ENCODE data around the gene LSAMP. TPM values are rescaled to one million over a fixed set of nuclear protein-coding genes. Genes with fewer than 3 reads are reported as not detected.

Gene LSAMP
- total RNA-seq, 2 experiments from 2014 or later, result not detected

- Mint-ChIP-seq H3K4me3 (no peak overlapping the region), H3K9me3 (no peaks in the 10 kb centered on the region), H3K36me3 (ENCODE audit: low read depth) (no peaks in the 10 kb centered on the region), H3K27me3 (ENCODE audit: low read depth) (no peaks in the 10 kb centered on the region), H3K27ac (no peak overlapping the region), H3K4me1 (ENCODE audit: low read depth) (no peaks in the 10 kb centered on the region)
- CTCF ChIA-PET, result no interaction called here
- DNase-seq, result no peak
- intact Hi-C loops (cut with micrococcal nuclease), result no loop called here
Measured at GRCh38 chr3:116118475-116119169, 326.7 kb downstream of the LSAMP start.

GRCh38 chr3:116114586-116114985 is 330.7 kb downstream of the LSAMP start:
- Mint-ChIP-seq H3K27me3 (ENCODE audit: low read depth) (no peaks in the 10 kb centered on the region), H3K9me3 (no peaks in the 10 kb centered on the region), H3K36me3 (ENCODE audit: low read depth) (no peaks in the 10 kb centered on the region), H3K4me1 (ENCODE audit: low read depth) (no peaks in the 10 kb centered on the region), H3K27ac (no peak overlapping the region), H3K4me3 (no peak overlapping the region)
- intact Hi-C loops (cut with micrococcal nuclease), result no loop called here
- no peak for DNase-seq
- CTCF ChIA-PET, result interaction anchor here (0.6 kb wide), 1 partner anchor 299 kb away, joined by 3 read pairs; no protein-coding TSS in a partner anchor

GRCh38 chr3:116112696-116113095 is 332.6 kb downstream of the LSAMP start:
- Mint-ChIP-seq H3K4me3 (no peak overlapping the region), H3K27ac (no peak overlapping the region), H3K9me3 (no peaks in the 10 kb centered on the region), H3K4me1 (ENCODE audit: low read depth) (no peaks in the 10 kb centered on the region), H3K36me3 (ENCODE audit: low read depth) (no peaks in the 10 kb centered on the region), H3K27me3 (ENCODE audit: low read depth) (no peaks in the 10 kb centered on the region)
- CTCF ChIA-PET, result no interaction called here
- no peak for DNase-seq
- intact Hi-C loops (cut with micrococcal nuclease), result no loop called here

- Mint-ChIP-seq H3K27ac (no peak overlapping the region), H3K27me3 (ENCODE audit: low read depth) (no peaks in the 10 kb centered on the region), H3K4me3 (no peak overlapping the region)
Measured at GRCh38 chr3:116111765-116112164, 333.5 kb downstream of the LSAMP start.

GRCh38 chr3:116103868-116104530 is 341.3 kb downstream of the LSAMP start:
- Mint-ChIP-seq H3K4me3 (no peak overlapping the region), H3K9me3 (no peaks in the 10 kb centered on the region), H3K36me3 (ENCODE audit: low read depth) (no peaks in the 10 kb centered on the region), H3K27me3 (ENCODE audit: low read depth) (no peaks in the 10 kb centered on the region), H3K27ac (no peak overlapping the region), H3K4me1 (ENCODE audit: low read depth) (no peaks in the 10 kb centered on the region)
- intact Hi-C loops (cut with micrococcal nuclease), result no loop called here
- CTCF ChIA-PET, result no interaction called here
- no peak for DNase-seq

More at GRCh38 chr3:116111765-116112164, 333.5 kb downstream of the LSAMP start:
- intact Hi-C loops (cut with micrococcal nuclease), result no loop called here
- H3K9me3 Mint-ChIP-seq, result no peaks in the 10 kb centered on the region
- no peaks in the 10 kb centered on the region for H3K4me1 Mint-ChIP-seq (ENCODE audit: low read depth)
- CTCF ChIA-PET, result no interaction called here
- H3K36me3 Mint-ChIP-seq (ENCODE audit: low read depth), result no peaks in the 10 kb centered on the region
- no peak for DNase-seq

GRCh38 chr3:116102037-116102436 is 343.2 kb downstream of the LSAMP start:
- no peak overlapping the region for H3K27ac Mint-ChIP-seq

GRCh38 chr3:116097226-116097625 is 348.1 kb downstream of the LSAMP start:
- intact Hi-C loops (cut with micrococcal nuclease), result no loop called here
- no peak for DNase-seq
- CTCF ChIA-PET, result no interaction called here
- Mint-ChIP-seq H3K9me3 (no peaks in the 10 kb centered on the region), H3K4me3 (no peak overlapping the region), H3K27ac (no peak overlapping the region), H3K27me3 (ENCODE audit: low read depth) (no peaks in the 10 kb centered on the region), H3K36me3 (ENCODE audit: low read depth) (no peaks in the 10 kb centered on the region), H3K4me1 (ENCODE audit: low read depth) (no peaks in the 10 kb centered on the region)

More at GRCh38 chr3:116102037-116102436, 343.2 kb downstream of the LSAMP start:
- Mint-ChIP-seq H3K4me1 (ENCODE audit: low read depth) (no peaks in the 10 kb centered on the region), H3K9me3 (no peaks in the 10 kb centered on the region), H3K36me3 (ENCODE audit: low read depth) (no peaks in the 10 kb centered on the region), H3K27me3 (ENCODE audit: low read depth) (no peaks in the 10 kb centered on the region), H3K4me3 (no peak overlapping the region)
- CTCF ChIA-PET, result no interaction called here
- intact Hi-C loops (cut with micrococcal nuclease), result no loop called here
- no peak for DNase-seq

- intact Hi-C loops (cut with micrococcal nuclease), result no loop called here
- Mint-ChIP-seq H3K36me3 (ENCODE audit: low read depth) (no peaks in the 10 kb centered on the region), H3K27me3 (ENCODE audit: low read depth) (no peaks in the 10 kb centered on the region), H3K4me3 (no peak overlapping the region), H3K27ac (no peak overlapping the region), H3K4me1 (ENCODE audit: low read depth) (no peaks in the 10 kb centered on the region), H3K9me3 (no peaks in the 10 kb centered on the region)
- CTCF ChIA-PET, result no interaction called here
- no peak for DNase-seq
Measured at GRCh38 chr3:116096631-116097030, 348.7 kb downstream of the LSAMP start.

GRCh38 chr3:116093374-116093773 is 351.9 kb downstream of the LSAMP start:
- Mint-ChIP-seq H3K27me3 (ENCODE audit: low read depth) (no peaks in the 10 kb centered on the region), H3K4me1 (ENCODE audit: low read depth) (no peaks in the 10 kb centered on the region), H3K4me3 (no peak overlapping the region), H3K36me3 (ENCODE audit: low read depth) (no peaks in the 10 kb centered on the region), H3K9me3 (peaks cover 2% of the 10 kb centered on the region), H3K27ac (no peak overlapping the region)
- CTCF ChIA-PET, result no interaction called here
- intact Hi-C loops (cut with micrococcal nuclease), result no loop called here
- DNase-seq, result no peak

GRCh38 chr3:116087426-116087825 is 357.9 kb downstream of the LSAMP start:
- DNase-seq, result no peak
- H3K4me1 Mint-ChIP-seq (ENCODE audit: low read depth), result no peaks in the 10 kb centered on the region
- no peaks in the 10 kb centered on the region for H3K27me3 Mint-ChIP-seq (ENCODE audit: low read depth)
- H3K4me3 Mint-ChIP-seq, result no peak overlapping the region
- peaks cover 2% of the 10 kb centered on the region for H3K9me3 Mint-ChIP-seq
- H3K36me3 Mint-ChIP-seq (ENCODE audit: low read depth), result no peaks in the 10 kb centered on the region
- CTCF ChIA-PET, result interaction anchor here (0.8 kb wide), 1 partner anchor 13 kb away, joined by 4 read pairs; no protein-coding TSS in a partner anchor
- intact Hi-C loops (cut with micrococcal nuclease), result no loop called here
- no peak overlapping the region for H3K27ac Mint-ChIP-seq

- Mint-ChIP-seq H3K9me3 (no peaks in the 10 kb centered on the region), H3K27ac (no peak overlapping the region), H3K27me3 (ENCODE audit: low read depth) (no peaks in the 10 kb centered on the region), H3K4me3 (no peak overlapping the region), H3K36me3 (ENCODE audit: low read depth) (no peaks in the 10 kb centered on the region), H3K4me1 (ENCODE audit: low read depth) (no peaks in the 10 kb centered on the region)
- intact Hi-C loops (cut with micrococcal nuclease), result no loop called here
- DNase-seq, result no peak
- CTCF ChIA-PET, result no interaction called here
Measured at GRCh38 chr3:116084999-116085791, 360.1 kb downstream of the LSAMP start.

- CTCF ChIA-PET, result no interaction called here
- H3K9me3 Mint-ChIP-seq, result no peaks in the 10 kb centered on the region
- H3K27ac Mint-ChIP-seq, result no peak overlapping the region
- no peaks in the 10 kb centered on the region for H3K27me3 Mint-ChIP-seq (ENCODE audit: low read depth)
- no peaks in the 10 kb centered on the region for H3K4me1 Mint-ChIP-seq (ENCODE audit: low read depth)
- intact Hi-C loops (cut with micrococcal nuclease), result no loop called here
- H3K4me3 Mint-ChIP-seq, result no peak overlapping the region
- DNase-seq, result no peak
- H3K36me3 Mint-ChIP-seq (ENCODE audit: low read depth), result no peaks in the 10 kb centered on the region
Measured at GRCh38 chr3:116083683-116084082, 361.6 kb downstream of the LSAMP start.

Measured in activated naive CD4-positive, alpha-beta T cell treated with anti-CD3 and anti-CD28 coated beads for 36 hours (primary cell).